HG02610 (cell line): ENCODE measurements around the gene LBHD2.
"Not testable (repeated sequence)": the region's sequence is repeated elsewhere in the genome, so short reads cannot be mapped to it uniquely, and the experiment has no call there.

Experiments
- ATAC-seq: cut with Tn5 transposase; IDR thresholded peaks from one replicate; pipeline ENCODE4 v1.9.1; 2021; ENCODE audit warnings: mild to moderate bottlenecking, moderate library complexity; ENCODE audit not compliant: unreplicated experiment

LBHD2 gene

DNA sequence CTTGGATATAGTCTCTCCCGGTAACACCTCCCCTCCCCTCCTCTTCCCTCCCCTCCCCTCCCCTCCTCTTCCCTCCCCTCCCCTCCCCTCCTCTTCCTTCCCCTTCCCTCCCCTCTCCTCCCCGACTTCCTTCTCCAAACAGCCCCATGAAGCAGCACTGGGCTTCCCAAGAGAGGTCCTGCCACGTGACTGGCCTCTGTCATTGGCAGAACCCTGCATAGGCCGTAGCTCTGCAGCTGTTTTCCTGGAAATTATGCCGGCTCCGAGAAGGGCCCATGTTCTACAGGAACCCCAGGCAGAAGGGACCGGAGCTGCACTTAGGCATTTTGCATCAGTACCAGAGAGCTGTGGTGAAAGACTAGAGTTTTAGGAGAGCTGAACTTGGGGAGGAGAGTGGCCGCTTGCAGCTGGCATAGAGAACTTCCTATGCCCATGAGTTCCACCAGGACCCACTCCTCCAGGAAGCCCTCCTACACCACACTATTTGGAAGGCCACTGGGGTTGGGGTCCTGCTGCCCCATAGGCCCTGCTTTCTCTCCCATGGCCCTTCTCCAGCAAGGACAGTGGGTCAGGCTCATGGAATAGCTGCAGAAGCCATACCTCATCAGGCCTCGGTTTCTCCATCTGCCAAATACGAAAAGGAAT lies 34.1 kb downstream of the LBHD2 start:
- no peak for ATAC-seq

- ATAC-seq, result no peak
Observed at GRCh38 chr14:103118663-103119404, 34.8 kb downstream of the LBHD2 start.

DNA sequence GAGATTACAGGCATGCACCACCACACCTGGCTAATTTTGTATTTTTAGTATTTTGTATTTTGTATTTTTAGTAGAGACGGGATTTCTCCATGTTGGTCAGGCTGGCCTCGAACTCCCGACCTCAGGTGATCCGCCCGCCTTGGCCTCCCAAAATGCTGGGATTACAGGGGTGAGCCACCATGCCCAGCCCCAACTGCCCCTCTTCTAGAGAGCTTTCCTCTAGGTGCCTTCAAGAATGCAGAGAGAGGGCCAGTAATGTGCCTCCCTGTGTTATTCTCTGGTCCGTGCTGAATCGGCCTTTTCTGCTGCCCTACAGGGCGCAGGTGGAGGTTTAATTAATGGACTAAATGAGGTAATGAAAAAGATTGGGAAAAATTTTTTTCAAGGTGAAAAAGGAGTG lies 35.5 kb downstream of the LBHD2 start:
- not testable (repeated sequence) for ATAC-seq

GRCh38 chr14:103121121-103121845 lies 37.3 kb downstream of the LBHD2 start:
- ATAC-seq, result no peak

DNA sequence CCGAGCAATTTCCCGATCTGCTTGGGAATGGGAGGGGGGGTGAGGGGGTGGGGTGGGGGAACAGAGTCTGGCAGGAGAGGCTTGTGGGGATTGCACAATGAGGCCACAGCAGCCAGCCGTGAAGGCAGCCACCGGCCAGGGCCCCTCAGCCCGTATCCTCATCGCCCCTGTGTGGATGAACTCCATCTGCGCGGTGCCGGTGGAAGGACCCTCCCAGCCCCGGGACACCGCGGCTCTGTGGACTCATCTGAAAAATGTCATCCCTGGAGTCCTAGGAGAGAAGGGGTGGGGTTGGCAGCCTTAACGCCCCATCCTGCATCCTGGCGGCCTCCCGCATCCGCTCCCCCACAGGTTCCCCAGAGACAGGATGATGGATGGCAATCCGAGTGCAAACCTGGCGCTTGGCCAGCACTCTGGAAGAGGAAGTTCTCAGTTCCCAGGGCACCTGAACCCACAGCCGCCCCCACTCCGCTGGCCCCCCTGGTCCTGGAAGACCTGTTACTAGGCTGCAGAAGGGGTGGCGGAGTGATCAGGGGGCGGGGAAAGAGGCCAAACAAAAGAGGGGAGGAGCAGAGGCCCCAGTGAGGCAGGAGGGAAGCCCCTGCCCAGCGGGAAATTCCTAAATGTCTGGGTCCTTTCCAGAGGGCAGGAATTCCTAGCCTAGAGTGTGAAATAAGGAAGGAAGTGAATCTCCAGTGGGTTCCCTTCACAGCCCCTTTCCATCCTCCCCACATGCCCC lies 38.0 kb downstream of the LBHD2 start:
- no peak for ATAC-seq

- ATAC-seq, result no peak
Observed at GRCh38 chr14:103122585-103122946, 38.6 kb downstream of the LBHD2 start.

- no peak for ATAC-seq
Observed at GRCh38 chr14:103122947-103123633, 39.1 kb downstream of the LBHD2 start, which contains the start of gene TNFAIP2. Gene TNFAIP2 (plus strand): TSS chr14:103123461. CDS start chr14:103126458, 2,997 bp downstream.

DNA sequence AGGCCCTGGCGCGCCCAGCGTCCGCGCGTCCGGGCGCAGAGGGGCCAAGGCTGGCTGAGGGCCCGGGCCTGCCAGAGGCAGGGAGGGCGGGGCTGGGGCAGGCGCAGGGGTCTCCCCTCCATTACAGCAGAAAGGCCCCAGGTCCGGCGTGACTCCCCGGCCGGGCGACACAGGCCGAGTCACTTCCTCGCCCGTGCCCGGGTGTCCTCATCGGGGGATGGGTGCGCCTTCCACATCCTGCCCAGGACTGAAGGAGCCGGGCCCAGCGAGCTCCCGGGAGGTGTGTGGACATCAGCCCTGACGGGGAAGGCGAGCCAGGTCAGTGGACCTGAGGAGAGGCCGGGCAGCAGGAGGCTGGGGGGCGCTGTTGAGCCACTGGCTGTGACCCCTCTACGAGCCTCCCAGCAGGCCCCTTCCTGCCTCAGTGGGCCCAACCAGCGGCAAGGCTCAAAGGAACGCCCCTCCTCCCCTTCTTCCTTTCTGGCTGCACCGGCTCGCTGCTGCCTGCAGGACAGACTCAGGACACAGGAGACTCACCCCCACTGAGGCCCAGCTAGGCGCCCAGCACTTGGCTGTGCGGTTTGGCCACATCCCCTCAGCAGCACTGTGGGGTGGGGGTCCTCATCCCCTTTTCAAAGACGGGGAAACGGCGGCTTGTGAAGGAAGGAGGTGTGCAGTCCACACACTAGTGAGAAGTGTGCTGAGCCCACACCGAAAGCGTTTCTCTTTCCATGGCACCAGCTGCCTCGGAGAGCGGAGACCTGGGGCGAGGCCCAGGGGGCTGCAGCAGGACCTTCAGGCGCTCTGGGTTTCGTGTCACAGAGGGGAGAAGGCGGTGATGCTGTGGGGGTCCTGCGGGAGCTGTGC lies 39.9 kb downstream of the LBHD2 start:
- no peak for ATAC-seq

DNA sequence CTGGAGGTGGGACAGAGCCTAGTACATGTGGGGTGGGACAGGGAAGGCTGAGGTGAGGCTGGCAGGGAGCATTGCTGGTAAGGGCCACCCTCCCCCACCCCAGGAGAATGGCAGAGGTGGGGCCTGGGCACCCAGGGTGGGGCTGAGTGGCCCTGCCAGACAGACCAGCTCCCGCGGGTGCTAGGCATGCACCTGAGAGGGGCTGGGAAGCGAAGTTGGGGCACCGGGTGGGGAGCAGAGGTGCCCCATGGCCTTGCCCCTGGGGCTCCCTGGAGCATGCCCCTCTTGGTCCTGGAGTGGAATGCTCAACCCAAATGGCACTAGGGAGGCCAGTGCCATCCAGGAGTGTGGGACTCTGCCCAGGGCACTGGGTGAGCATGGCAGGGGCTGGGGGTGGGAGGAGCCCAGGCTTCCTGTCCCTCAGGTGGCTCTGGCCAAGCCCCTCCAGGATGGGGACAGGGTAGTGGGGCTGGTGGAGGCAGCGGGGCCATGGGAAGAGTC lies 40.5 kb downstream of the LBHD2 start:
- ATAC-seq, result no peak

- ATAC-seq, result no peak
Observed at GRCh38 chr14:103125098-103126070, 41.4 kb downstream of the LBHD2 start.

DNA sequence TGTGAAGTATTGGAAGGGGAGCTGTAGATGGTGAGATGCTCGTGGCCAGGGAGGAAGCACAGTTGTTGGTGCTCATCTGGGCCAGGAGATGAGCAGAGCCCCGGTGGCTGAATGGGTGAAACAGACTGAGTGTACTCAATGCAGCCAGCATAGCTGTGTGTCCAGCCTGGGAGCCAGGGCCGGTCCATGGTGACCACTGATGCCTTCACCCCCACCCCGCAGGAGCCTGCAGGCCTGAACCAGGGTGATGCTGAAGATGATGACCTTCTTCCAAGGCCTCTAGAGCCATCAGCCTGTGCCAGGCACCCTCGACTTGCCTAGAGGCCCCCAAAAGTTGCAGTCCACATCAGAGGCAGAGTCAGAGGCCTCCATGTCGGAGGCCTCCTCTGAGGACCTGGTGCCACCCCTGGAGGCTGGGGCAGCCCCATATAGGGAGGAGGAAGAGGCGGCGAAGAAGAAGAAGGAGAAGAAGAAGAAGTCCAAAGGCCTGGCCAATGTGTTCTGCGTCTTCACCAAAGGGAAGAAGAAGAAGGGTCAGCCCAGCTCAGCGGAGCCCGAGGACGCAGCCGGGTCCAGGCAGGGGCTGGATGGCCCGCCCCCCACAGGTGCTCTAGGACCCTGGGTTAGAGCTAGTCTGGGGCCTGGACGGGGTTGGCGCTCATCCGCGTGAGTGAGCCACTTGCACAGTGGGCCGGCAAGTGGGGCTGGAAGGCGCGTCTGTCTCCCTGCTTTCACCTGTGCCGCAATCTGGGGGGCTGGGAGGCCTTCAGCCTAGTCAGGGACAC lies 42.3 kb downstream of the LBHD2 start:
- ATAC-seq, result no peak

DNA sequence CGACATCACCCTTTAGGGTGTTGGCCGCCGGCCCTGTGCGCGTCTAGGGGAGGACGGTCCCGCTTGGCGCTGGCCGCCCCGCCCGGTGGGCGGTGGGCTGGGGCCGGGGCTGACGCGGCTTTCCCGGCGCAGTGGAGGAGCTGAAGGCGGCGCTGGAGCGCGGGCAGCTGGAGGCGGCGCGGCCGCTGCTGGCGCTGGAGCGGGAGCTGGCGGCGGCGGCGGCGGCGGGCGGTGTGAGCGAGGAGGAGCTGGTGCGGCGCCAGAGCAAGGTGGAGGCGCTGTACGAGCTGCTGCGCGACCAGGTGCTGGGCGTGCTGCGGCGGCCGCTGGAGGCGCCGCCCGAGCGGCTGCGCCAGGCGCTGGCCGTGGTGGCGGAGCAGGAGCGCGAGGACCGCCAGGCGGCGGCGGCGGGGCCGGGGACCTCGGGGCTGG lies 42.9 kb downstream of the LBHD2 start:
- no peak for ATAC-seq

- no peak for ATAC-seq
Observed at GRCh38 chr14:103127356-103127755, 43.3 kb downstream of the LBHD2 start.

DNA sequence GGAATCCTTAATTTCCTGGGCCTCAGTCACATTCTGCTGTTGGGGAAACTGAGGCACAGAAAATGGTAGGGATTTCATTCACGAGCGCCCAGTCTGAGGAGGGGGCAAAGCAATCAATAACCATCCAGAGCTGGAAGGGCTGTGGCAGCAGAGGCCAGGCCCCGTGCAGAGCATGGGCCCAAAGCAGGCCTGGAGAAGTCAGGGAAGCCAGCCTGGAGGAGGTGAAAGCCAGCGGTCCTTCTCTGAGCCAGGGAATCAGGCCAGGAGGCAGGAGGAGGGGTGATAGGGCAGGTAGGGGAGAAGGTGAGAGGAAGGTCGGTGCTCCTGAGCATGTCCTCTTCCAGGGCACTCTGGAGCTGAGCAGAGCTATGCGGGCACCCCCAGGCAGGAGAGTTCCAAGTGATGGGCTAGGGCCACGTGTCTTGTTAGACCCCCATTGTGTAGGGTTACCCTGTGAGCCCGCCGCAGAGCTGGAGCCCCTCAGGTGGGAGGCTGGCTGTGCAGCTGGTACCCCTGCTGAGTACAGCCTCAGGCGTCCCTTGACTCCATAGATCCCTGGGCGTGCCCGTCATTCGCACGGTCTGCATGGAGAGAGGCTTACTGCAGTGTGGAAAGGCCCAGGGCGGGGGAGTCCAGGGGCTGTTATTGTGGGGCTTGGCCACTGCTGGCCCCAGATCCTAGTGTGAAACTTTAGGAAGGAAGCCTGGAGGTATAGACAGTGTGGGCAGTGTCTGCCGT lies 44.0 kb downstream of the LBHD2 start:
- ATAC-seq, result no peak

- no peak for ATAC-seq
Observed at GRCh38 chr14:103128631-103129300, 44.8 kb downstream of the LBHD2 start.

- ATAC-seq, result no peak
Observed at GRCh38 chr14:103129301-103130016, 45.4 kb downstream of the LBHD2 start.
